HCT116 (cell line): ENCODE data around the gene SLC25A30. TPM values are rescaled to one million over a fixed set of nuclear protein-coding genes. Genes with fewer than 3 reads are reported as not detected.

Experiments used
- ATAC-seq: fragments of 200-7000 bp; cut with Tn5 transposase; 2 replicates; pipeline ENCODE4 v1.9.1; 2020; ENCODE audit warnings: mild to moderate bottlenecking, moderate library complexity
- BruUV-seq: library from RNA; stranded (reverse); fragments of 400-500 nt; replicated peaks from 2 replicates; lab custom pipeline; 2021; lab: Mats Ljungman, UMichigan
- CTCF ChIA-PET: fragments of 300-600 bp; sonication (Branson Sonifier 250); formaldehyde crosslinking; loops from one replicate; lab custom pipeline; 2021; ENCODE audit warnings: antibody characterized with exemption; lab: Charles Lee
- POLR2A ChIA-PET: fragments of 300-600, 350-600 bp; sonication (Branson Sonifier 250); formaldehyde crosslinking; loops from one replicate; lab custom pipeline; 2021; ENCODE audit warnings: antibody characterized with exemption; lab: Charles Lee
- RAD21 ChIA-PET, 2 experiments: fragments of 300-600 bp; sonication (Branson Sonifier 250); formaldehyde crosslinking; loops; one replicate each; lab custom pipeline; 2023; ENCODE audit warnings: low total read pairs in 2 of 2; ENCODE audit not compliant: uncharacterized antibody in 2 of 2, unreplicated experiment in 2 of 2, low non-redundant PET in 1 of 2; lab: Charles Lee
- DNase-seq: peaks from one replicate; pipeline ENCODE4 v3.0.0-alpha.2; 2010; ENCODE audit warnings: low read depth, low spot score
- H2AFZ ChIP-seq: fragments of 200-600 bp; shearing (Covaris generic), sonication (generic); 2 replicates; pipeline ENCODE4 v1.6.1; 2017; ENCODE audit warnings: low read depth, mixed run types, mixed read lengths, antibody characterized with exemption, low read length; ENCODE audit not compliant: poor library complexity, severe bottlenecking
- H3K27ac ChIP-seq: 2 replicates; pipeline ENCODE4 v1.5.1; 2012; ENCODE audit warnings: low read depth, low read length
- H3K27me3 ChIP-seq: fragments of 200-600 bp; sonication (generic); 2 replicates; pipeline ENCODE4 v1.6.1; 2016; ENCODE audit warnings: mixed run types, low read length, mixed read lengths; ENCODE audit not compliant: insufficient read depth
- H3K36me3 ChIP-seq, 2 experiments: fragments of 200-500 bp in 1 of 2; fragments of 200-600 bp in 1 of 2; sonication (Bioruptor generic) in 1 of 2; sonication (generic) in 1 of 2; 2 replicates each; pipeline versions ENCODE4 v1.5.1 to v1.6.1; 2014 to 2016; ENCODE audit warnings: low read length in 2 of 2, inconsistent platforms in 1 of 2, mixed read lengths in 1 of 2, mixed run types in 1 of 2; ENCODE audit not compliant: insufficient read depth in 2 of 2, control insufficient read depth in 1 of 2
- H3K4me1 ChIP-seq, 2 experiments: fragments of 200-600 bp in 1 of 2; sonication (generic) in 1 of 2; 2 replicates each; pipeline versions ENCODE4 v1.5.1 to v1.6.1; 2012 to 2017; ENCODE audit warnings: low read length in 2 of 2, inconsistent platforms in 1 of 2, mild to moderate bottlenecking in 1 of 2, mixed read lengths in 1 of 2, mixed run types in 1 of 2, moderate library complexity in 1 of 2; ENCODE audit not compliant: insufficient read depth in 2 of 2, control insufficient read depth in 1 of 2
- H3K4me2 ChIP-seq: fragments of 200-600 bp; sonication (generic); 2 replicates; pipeline ENCODE4 v1.6.1; 2017; ENCODE audit warnings: mixed run types, low read length, mixed read lengths
- H3K4me3 ChIP-seq, 2 experiments: fragments of 200-600 bp in 1 of 2; sonication (generic) in 1 of 2; replicated peaks in 1 of 2; 2 replicates each; pipeline ENCODE4 v1.5.1; 2011 to 2016; ENCODE audit warnings: low read length in 2 of 2, control low read depth in 1 of 2, low read depth in 1 of 2, mild to moderate bottlenecking in 1 of 2, mixed read lengths in 1 of 2, mixed run types in 1 of 2
- H3K79me2 ChIP-seq: fragments of 200-600 bp; sonication (generic); 2 replicates; pipeline ENCODE4 v1.6.1; 2017; ENCODE audit warnings: mild to moderate bottlenecking, mixed run types, low read length, moderate library complexity, mixed read lengths; ENCODE audit not compliant: insufficient read depth
- H3K9ac ChIP-seq: fragments of 200-600 bp; sonication (generic); 2 replicates; pipeline ENCODE4 v1.6.1; 2016; ENCODE audit warnings: low read length, mixed read lengths
- H3K9me2 ChIP-seq: fragments of 200-600 bp; sonication (generic), shearing (Covaris generic); 2 replicates; pipeline ENCODE4 v1.6.1; 2017; ENCODE audit warnings: mixed run types, mild to moderate bottlenecking, moderate library complexity; ENCODE audit not compliant: insufficient read depth
- H3K9me3 ChIP-seq, 2 experiments: fragments of 200-500 bp in 1 of 2; fragments of 200-600 bp in 1 of 2; sonication (Bioruptor generic) in 1 of 2; sonication (generic) in 1 of 2; 2 replicates each; pipeline ENCODE4 v1.6.1; 2014 to 2017; ENCODE audit warnings: low read length in 2 of 2, mixed read lengths in 2 of 2, inconsistent platforms in 1 of 2, low read depth in 1 of 2, mild to moderate bottlenecking in 1 of 2, mixed run types in 1 of 2, moderate library complexity in 1 of 2; ENCODE audit not compliant: control insufficient read depth in 1 of 2, insufficient read depth in 1 of 2
- H4K20me1 ChIP-seq: fragments of 200-600 bp; sonication (generic), shearing (Covaris generic); 2 replicates; pipeline ENCODE4 v1.6.1; 2017; ENCODE audit warnings: mixed run types, mild to moderate bottlenecking, moderate library complexity; ENCODE audit not compliant: insufficient read depth
- CEBPB ChIP-seq: IDR thresholded peaks from 2 replicates; pipeline ENCODE4 v1.6.1; 2012; ENCODE audit warnings: low read depth
- EGR1 ChIP-seq: IDR thresholded peaks from 2 replicates; pipeline ENCODE4 v1.6.1; 2012; ENCODE audit warnings: low read depth
- EZH2phosphoT487 ChIP-seq: fragments of 200-600 bp; IDR thresholded peaks from 2 replicates; pipeline ENCODE4 v1.6.1; 2018; ENCODE audit warnings: antibody characterized with exemption, borderline replicate concordance
- FOSL1 ChIP-seq: IDR thresholded peaks from 2 replicates; pipeline ENCODE4 v1.6.1; 2012; ENCODE audit warnings: low read depth
- JUND ChIP-seq: IDR thresholded peaks from 2 replicates; pipeline ENCODE4 v1.6.1; 2012
- POLR2AphosphoS5 ChIP-seq: IDR thresholded peaks from 2 replicates; pipeline ENCODE4 v1.6.1; 2011; ENCODE audit warnings: mild to moderate bottlenecking, low read depth, low read length, moderate library complexity
- RAD21 ChIP-seq: IDR thresholded peaks from 2 replicates; pipeline ENCODE4 v1.6.1; 2012; ENCODE audit warnings: low read depth, mild to moderate bottlenecking
- SIN3A ChIP-seq: IDR thresholded peaks from 2 replicates; pipeline ENCODE4 v1.6.1; 2012; ENCODE audit warnings: low read depth
- SRF ChIP-seq: IDR thresholded peaks from 2 replicates; pipeline ENCODE4 v1.6.1; 2012; ENCODE audit warnings: low read depth
- intact Hi-C: fragments of 100-400 bp; cut with micrococcal nuclease; formaldehyde crosslinking; loops from 2 replicates; pipeline ENCODE4 v1.10.0; 2022
- total RNA-seq: library from RNA; stranded (reverse); gene quantifications from one replicate; pipeline ENCODE4 v1.2.1, GENCODE V29; 2021; ENCODE audit not compliant: unreplicated experiment
- TF ChIP-seq, protein P1 (sequence below): IDR thresholded peaks from 2 replicates; pipeline ENCODE4 v1.6.1; 2012
- TF ChIP-seq, protein P2 (sequence below): IDR thresholded peaks from 2 replicates; pipeline ENCODE4 v1.6.1; 2012; ENCODE audit warnings: low read depth

SLC25A30 gene
- total RNA-seq, 1 experiment from 2014 or later: 29.2 TPM

DNA sequence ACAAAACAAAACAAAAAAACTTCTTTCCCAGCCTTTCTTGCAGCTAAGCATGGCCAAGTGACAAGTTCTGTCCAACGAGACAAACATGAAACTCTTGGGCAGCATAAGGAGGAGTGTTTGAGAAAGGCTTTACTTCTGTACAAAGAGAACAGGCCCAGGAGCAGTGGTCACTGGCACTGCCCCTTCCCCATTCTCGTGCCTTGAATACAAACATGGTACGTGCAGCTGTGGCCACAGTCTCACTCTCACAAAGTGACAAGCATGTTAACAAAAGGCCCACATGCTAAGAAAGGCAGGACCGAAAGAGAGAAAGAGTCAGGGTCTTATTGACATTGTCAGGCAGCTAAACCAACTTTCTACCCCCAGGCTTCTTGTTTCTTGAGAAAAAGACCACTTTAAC lies 19.8 kb upstream of the SLC25A30 start:
- no TSS peak for BruUV-seq
- H3K27ac ChIP-seq: no peak overlapping the region
- no peak overlapping the region for H3K4me2 ChIP-seq
- no peaks in the 10 kb centered on the region for H3K36me3 ChIP-seq
- H2AFZ ChIP-seq: no peak overlapping the region
- H3K4me1 ChIP-seq: peaks cover 0 to 9% of the 10 kb centered on the region in 2 experiments; a peak in 2 of 4 replicates
- DNase-seq (no peak), ATAC-seq (no peak)
- H3K9me3 ChIP-seq: no peaks in the 10 kb centered on the region
- POLR2A ChIA-PET: interaction anchor here (1.3 kb wide), 1 partner anchor 20 kb away, joined by 4 read pairs; the partner anchor contains the start of gene SLC25A30
- H3K4me3 ChIP-seq: no peak overlapping the region
- RAD21 ChIA-PET: no interaction called here
- no peaks in the 10 kb centered on the region for H3K9me2 ChIP-seq
- no peaks in the 10 kb centered on the region for H3K79me2 ChIP-seq
- intact Hi-C loops: no loop called here
- CTCF ChIA-PET: no interaction called here
- H3K9ac ChIP-seq: no peak overlapping the region
- TF ChIP-seq CEBPB (no peak), POLR2AphosphoS5 (no peak), EZH2phosphoT487 (no peak), SIN3A (no peak), FOSL1 (no peak), EGR1 (no peak), SRF (no peak), JUND (no peak), RAD21 (no peak)
- TF ChIP-seq, protein P1, sequence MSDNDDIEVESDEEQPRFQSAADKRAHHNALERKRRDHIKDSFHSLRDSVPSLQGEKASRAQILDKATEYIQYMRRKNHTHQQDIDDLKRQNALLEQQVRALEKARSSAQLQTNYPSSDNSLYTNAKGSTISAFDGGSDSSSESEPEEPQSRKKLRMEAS: no peak
- TF ChIP-seq, protein P2, sequence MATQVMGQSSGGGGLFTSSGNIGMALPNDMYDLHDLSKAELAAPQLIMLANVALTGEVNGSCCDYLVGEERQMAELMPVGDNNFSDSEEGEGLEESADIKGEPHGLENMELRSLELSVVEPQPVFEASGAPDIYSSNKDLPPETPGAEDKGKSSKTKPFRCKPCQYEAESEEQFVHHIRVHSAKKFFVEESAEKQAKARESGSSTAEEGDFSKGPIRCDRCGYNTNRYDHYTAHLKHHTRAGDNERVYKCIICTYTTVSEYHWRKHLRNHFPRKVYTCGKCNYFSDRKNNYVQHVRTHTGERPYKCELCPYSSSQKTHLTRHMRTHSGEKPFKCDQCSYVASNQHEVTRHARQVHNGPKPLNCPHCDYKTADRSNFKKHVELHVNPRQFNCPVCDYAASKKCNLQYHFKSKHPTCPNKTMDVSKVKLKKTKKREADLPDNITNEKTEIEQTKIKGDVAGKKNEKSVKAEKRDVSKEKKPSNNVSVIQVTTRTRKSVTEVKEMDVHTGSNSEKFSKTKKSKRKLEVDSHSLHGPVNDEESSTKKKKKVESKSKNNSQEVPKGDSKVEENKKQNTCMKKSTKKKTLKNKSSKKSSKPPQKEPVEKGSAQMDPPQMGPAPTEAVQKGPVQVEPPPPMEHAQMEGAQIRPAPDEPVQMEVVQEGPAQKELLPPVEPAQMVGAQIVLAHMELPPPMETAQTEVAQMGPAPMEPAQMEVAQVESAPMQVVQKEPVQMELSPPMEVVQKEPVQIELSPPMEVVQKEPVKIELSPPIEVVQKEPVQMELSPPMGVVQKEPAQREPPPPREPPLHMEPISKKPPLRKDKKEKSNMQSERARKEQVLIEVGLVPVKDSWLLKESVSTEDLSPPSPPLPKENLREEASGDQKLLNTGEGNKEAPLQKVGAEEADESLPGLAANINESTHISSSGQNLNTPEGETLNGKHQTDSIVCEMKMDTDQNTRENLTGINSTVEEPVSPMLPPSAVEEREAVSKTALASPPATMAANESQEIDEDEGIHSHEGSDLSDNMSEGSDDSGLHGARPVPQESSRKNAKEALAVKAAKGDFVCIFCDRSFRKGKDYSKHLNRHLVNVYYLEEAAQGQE: no peak
- no peaks in the 10 kb centered on the region for H3K27me3 ChIP-seq
- no peaks in the 10 kb centered on the region for H4K20me1 ChIP-seq
